NT2/D1 (cell line): ENCODE measurements around the gene CD300LG.
"Not testable (repeated sequence)": the region's sequence is repeated elsewhere in the genome, so short reads cannot be mapped to it uniquely, and the experiment has no call there.

Experiments
- DNase-seq: peaks from one replicate; pipeline ENCODE4 v3.0.0-alpha.2; 2011; ENCODE audit warnings: low read depth, low spot score
- H3K27me3 ChIP-seq: 2 replicates; pipeline ENCODE4 v1.6.0; 2011; ENCODE audit warnings: mild to moderate bottlenecking; ENCODE audit not compliant: insufficient read length, insufficient read depth
- H3K36me3 ChIP-seq: 2 replicates; pipeline ENCODE4 v1.6.1; 2011; ENCODE audit warnings: mild to moderate bottlenecking, low read length, mixed read lengths; ENCODE audit not compliant: insufficient read depth, insufficient read length
- H3K4me1 ChIP-seq: 2 replicates; pipeline ENCODE4 v1.5.1; 2011; ENCODE audit not compliant: insufficient read depth, insufficient read length
- H3K4me3 ChIP-seq: 2 replicates; pipeline ENCODE4 v1.5.1; 2011; ENCODE audit warnings: low read depth; ENCODE audit not compliant: insufficient read length
- H3K9ac ChIP-seq: 2 replicates; pipeline ENCODE4 v1.6.0; 2011; ENCODE audit warnings: low read depth; ENCODE audit not compliant: insufficient read length
- H3K9me3 ChIP-seq: 2 replicates; pipeline ENCODE4 v1.5.1; 2011; ENCODE audit warnings: mild to moderate bottlenecking, low read length; ENCODE audit not compliant: insufficient read depth
- SUZ12 ChIP-seq: IDR thresholded peaks from 2 replicates; pipeline ENCODE4 v1.6.1; 2011; ENCODE audit not compliant: insufficient read length, insufficient read depth; ENCODE audit errors: extremely low read depth
- YY1 ChIP-seq: IDR thresholded peaks from 2 replicates; pipeline ENCODE4 v1.6.1; 2011; ENCODE audit not compliant: insufficient read length, insufficient read depth
- ZNF274 ChIP-seq: IDR thresholded peaks from 2 replicates; pipeline ENCODE4 v1.6.1; 2011; ENCODE audit warnings: mild to moderate bottlenecking, low read depth, low read length

CD300LG gene

GRCh38 chr17:43868226-43868994 lies 21.4 kb downstream of the CD300LG start:
- Histone ChIP-seq H3K4me1 (no peaks in the 10 kb centered on the region), H3K9me3 (no peaks in the 10 kb centered on the region), H3K36me3 (no peaks in the 10 kb centered on the region), H3K9ac (no peak overlapping the region), H3K4me3 (no peak overlapping the region), H3K27me3 (no peaks in the 10 kb centered on the region)
- no peak for DNase-seq
- no peak for TF ChIP-seq ZNF274
- TF ChIP-seq SUZ12, result no peak
- no peak for TF ChIP-seq YY1

DNA sequence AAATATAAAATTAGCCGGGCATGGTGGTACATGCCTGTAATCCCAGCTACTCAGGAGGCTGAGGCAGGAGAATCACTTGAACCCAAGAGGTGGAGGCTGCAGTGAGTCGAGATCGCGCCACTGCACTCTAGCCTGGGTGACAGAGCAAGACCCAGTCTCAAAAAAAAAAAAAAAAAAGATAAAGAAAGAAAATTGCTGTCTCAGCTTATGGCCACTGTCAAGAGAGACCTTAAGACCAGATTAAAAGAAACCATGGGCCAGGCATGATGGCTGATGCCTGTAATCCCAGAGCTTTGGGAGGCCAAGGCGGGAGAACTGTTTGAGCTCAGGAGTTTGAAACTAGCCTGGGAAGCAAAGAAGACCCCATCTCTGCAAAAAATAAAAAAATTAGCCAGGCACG lies 22.1 kb downstream of the CD300LG start:
- not testable (repeated sequence) for H3K4me1 ChIP-seq, DNase-seq, H3K9me3 ChIP-seq, H3K4me3 ChIP-seq, H3K27me3 ChIP-seq, H3K36me3 ChIP-seq, H3K9ac ChIP-seq

GRCh38 chr17:43871946-43872690 lies 25.1 kb downstream of the CD300LG start:
- H3K9ac ChIP-seq, result no peak overlapping the region
- no peak for DNase-seq
- H3K9me3 ChIP-seq, result no peaks in the 10 kb centered on the region
- H3K4me3 ChIP-seq, result no peak overlapping the region
- TF ChIP-seq YY1 (no peak), SUZ12 (no peak), ZNF274 (no peak)
- H3K4me1 ChIP-seq, result no peaks in the 10 kb centered on the region
- H3K36me3 ChIP-seq, result peaks cover 4% of the 10 kb centered on the region
- H3K27me3 ChIP-seq, result no peaks in the 10 kb centered on the region

DNA sequence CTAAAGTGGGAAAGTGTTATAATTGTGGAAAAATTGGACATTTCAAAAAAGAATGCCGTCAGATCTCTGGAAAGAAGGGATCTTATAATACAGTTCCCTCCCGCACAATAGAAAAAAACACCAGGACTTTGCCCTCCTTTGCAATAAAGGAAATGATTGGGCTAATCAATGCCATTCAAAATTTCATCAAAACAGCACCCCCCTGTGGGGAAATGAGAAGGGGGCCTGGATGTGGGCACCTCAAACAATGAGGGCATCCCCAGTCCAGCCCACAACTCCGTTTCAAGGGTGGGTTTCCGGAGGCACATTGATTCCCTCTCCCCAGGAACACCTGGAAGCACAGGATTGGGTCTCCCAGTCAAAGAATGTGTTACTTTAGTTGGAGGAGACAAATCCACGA lies 26.1 kb downstream of the CD300LG start:
- TF ChIP-seq SUZ12 (no peak), ZNF274 (no peak), YY1 (no peak)
- Histone ChIP-seq H3K4me3 (no peak overlapping the region), H3K9ac (no peak overlapping the region), H3K36me3 (peaks cover 11% of the 10 kb centered on the region), H3K9me3 (no peaks in the 10 kb centered on the region), H3K27me3 (no peaks in the 10 kb centered on the region), H3K4me1 (no peaks in the 10 kb centered on the region)
- DNase-seq, result no peak

DNA sequence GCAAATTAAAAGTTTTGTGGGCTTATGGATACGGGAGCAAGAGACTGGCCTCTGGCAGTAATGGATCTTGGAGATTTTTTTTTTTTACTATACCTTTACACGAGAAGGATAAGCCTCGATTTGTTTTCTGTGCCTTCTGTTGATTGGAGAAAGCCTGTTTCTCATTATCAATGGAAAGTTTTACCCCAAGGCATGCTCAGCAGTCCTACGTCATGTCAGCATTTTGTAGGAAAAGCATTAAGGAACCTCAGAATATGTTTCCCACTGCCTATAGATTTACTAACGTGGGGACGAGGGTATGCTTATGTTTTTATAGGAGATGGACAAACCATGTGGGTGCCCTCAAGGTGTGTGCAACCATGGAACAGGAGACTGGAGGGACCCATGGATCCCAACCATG lies 26.8 kb downstream of the CD300LG start:
- no peaks in the 10 kb centered on the region for H3K9me3 ChIP-seq
- H3K9ac ChIP-seq, result no peak overlapping the region
- TF ChIP-seq ZNF274 (no peak), SUZ12 (no peak), YY1 (no peak)
- H3K4me3 ChIP-seq, result no peak overlapping the region
- no peaks in the 10 kb centered on the region for H3K27me3 ChIP-seq
- DNase-seq, result no peak
- H3K4me1 ChIP-seq, result peaks cover 2% of the 10 kb centered on the region
- peaks cover 11% of the 10 kb centered on the region for H3K36me3 ChIP-seq

- peaks cover 11% of the 10 kb centered on the region for H3K36me3 ChIP-seq
- no peak for TF ChIP-seq YY1
- TF ChIP-seq SUZ12, result no peak
- no peak for TF ChIP-seq ZNF274
- no peak overlapping the region for H3K4me3 ChIP-seq
- H3K4me1 ChIP-seq, result peaks cover 7% of the 10 kb centered on the region
- no peak overlapping the region for H3K9ac ChIP-seq
- no peak for DNase-seq
- no peaks in the 10 kb centered on the region for H3K9me3 ChIP-seq
- H3K27me3 ChIP-seq, result no peaks in the 10 kb centered on the region
These were observed 27.3 kb downstream of the CD300LG start for GRCh38 chr17:43874293-43874692.

GRCh38 chr17:43875476-43876147 lies 28.6 kb downstream of the CD300LG start:
- Histone ChIP-seq H3K27me3 (no peaks in the 10 kb centered on the region), H3K9me3 (no peaks in the 10 kb centered on the region), H3K9ac (no peak overlapping the region), H3K4me1 (peaks cover 15% of the 10 kb centered on the region), H3K36me3 (peaks cover 14% of the 10 kb centered on the region), H3K4me3 (no peak overlapping the region)
- DNase-seq, result no peak
- no peak for TF ChIP-seq YY1
